Effector memory CD4-positive, alpha-beta T cell (primary cell): ENCODE results near the gene SPACA5B.
"Not testable (repeated sequence)": the region's sequence is repeated elsewhere in the genome, so short reads cannot be mapped to it uniquely, and the experiment has no call there.

Experiments
- DNase-seq, 3 donors: peaks; one replicate each; pipeline ENCODE4 v3.0.0-alpha.2; 2020
- H3K27ac ChIP-seq: 2 replicates; pipeline ENCODE4 v1.7.0; 2013; ENCODE audit warnings: mild to moderate bottlenecking, low read length, moderate library complexity; ENCODE audit not compliant: insufficient read depth, poor library complexity, severe bottlenecking
- H3K27me3 ChIP-seq: replicated peaks from 2 replicates; pipeline ENCODE4 v1.7.0; 2013; ENCODE audit warnings: mild to moderate bottlenecking, low read length; ENCODE audit not compliant: insufficient read depth, control insufficient read depth, poor library complexity, severe bottlenecking
- H3K36me3 ChIP-seq: 2 replicates; pipeline ENCODE4 v1.7.0; 2013; ENCODE audit warnings: mild to moderate bottlenecking, low read length, moderate library complexity; ENCODE audit not compliant: control insufficient read depth, insufficient read depth
- H3K4me1 ChIP-seq: 2 replicates; pipeline ENCODE4 v1.7.0; 2013; ENCODE audit warnings: low read length, mild to moderate bottlenecking; ENCODE audit not compliant: control insufficient read depth, insufficient read depth, poor library complexity, severe bottlenecking
- H3K4me3 ChIP-seq: 2 replicates; pipeline ENCODE4 v1.7.0; 2013; ENCODE audit warnings: low read length, low read depth, mild to moderate bottlenecking; ENCODE audit not compliant: insufficient read depth, poor library complexity, severe bottlenecking
- H3K9me3 ChIP-seq: 2 replicates; pipeline ENCODE4 v1.7.0; 2013; ENCODE audit warnings: mild to moderate bottlenecking, low read length, moderate library complexity; ENCODE audit not compliant: control insufficient read depth
- total RNA-seq, 3 donors: gene quantifications; one replicate each; lab custom pipeline; 2026; lab: John Stamatoyannopoulos, UW

SPACA5B gene
- 0 reads per million in 3 donors for total RNA-seq

DNA sequence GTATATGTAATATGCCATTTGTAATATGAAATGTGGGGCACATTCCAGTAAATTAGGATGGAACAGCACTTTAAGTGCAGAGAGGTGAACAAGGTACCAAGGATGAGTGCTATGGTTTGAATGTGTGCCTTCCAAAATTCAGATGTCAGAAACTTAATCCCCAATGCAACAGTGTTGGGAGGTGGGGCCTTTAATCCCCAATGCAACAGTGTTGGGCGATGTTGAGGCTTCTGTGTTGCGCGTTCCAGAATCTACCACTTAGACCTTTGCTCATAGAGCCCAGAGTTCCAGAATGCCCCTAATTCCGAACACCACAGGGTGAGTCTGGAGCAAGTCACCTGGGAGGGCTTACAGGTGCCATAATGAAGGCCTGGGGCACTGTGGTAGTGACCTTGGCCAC, at the start of gene SPACA5B:
TSS of gene SPACA5B (plus strand) at position 301 of the 400 bp plus-strand sequence. CDS start at position 363, 62 bp downstream.
- not testable (repeated sequence) for H3K27ac ChIP-seq, H3K9me3 ChIP-seq, H3K27me3 ChIP-seq, H3K4me1 ChIP-seq, DNase-seq, H3K4me3 ChIP-seq, H3K36me3 ChIP-seq

DNA sequence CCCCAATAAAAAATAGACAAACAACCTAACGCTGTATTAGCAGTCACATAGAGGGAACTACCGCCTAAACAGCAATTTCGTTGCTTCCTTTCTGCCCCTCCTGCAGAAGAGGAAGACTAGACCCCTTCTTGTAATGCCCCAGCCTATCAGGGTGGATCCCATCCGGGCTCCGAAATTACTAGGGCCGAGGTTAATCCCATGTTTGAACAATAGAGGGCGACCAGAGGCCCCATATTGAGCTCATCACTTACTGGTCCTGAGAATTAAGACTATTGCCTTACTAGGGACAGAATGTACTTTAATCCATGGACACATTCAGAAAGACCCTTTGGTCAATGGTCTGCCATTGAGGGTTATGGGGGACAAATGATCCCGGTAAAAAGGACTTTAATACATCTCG, 47.2 kb upstream of the SPACA5B start:
- Histone ChIP-seq H3K27me3 (no peaks in the 10 kb centered on the region), H3K27ac (no peak overlapping the region), H3K4me1 (no peaks in the 10 kb centered on the region), H3K9me3 (no peaks in the 10 kb centered on the region), H3K4me3 (no peak overlapping the region), H3K36me3 (no peaks in the 10 kb centered on the region)
- no peak for DNase-seq

DNA sequence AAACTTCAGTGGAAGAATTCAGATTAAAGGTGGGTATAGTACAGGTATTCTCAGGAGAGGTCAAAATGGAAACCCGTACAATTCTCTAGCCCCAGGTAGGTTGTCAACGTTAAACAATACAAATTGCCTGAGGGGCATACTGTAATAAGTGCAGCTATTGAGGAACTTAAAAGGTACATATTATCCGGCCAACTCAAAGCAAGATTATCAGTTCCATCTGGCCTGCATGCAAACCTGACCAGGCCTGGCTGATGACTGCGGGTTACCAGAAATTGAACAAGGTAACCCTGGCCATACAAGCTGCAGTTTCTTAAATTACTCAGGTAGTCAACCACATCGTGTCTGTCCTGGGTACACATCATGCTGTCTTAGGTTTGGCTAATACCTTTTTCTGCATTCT, 46.7 kb upstream of the SPACA5B start:
- Histone ChIP-seq H3K9me3 (no peaks in the 10 kb centered on the region), H3K36me3 (no peaks in the 10 kb centered on the region), H3K4me3 (no peak overlapping the region), H3K27ac (no peak overlapping the region), H3K4me1 (no peaks in the 10 kb centered on the region), H3K27me3 (no peaks in the 10 kb centered on the region)
- DNase-seq, result no peak

DNA sequence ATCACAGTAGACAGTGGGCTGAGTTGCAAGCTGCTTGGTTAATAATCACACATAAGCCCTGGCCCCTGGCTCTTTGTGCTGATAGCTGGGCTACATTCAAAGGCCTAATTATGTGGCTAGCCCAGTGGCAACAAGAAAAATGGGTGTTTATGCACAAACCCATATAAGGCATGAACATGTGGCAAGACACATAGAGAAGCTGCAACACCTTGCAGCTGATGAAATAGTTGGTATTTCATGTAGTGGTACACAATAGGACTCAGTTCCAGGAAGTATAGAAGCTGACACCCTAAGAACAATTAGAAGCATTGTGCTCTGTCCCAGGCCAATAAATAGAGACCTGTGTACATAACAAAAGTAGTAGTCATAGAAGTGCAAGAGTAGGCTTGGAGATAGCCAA, 44.3 kb upstream of the SPACA5B start:
- no peaks in the 10 kb centered on the region for H3K4me1 ChIP-seq
- H3K27me3 ChIP-seq, result no peaks in the 10 kb centered on the region
- no peaks in the 10 kb centered on the region for H3K9me3 ChIP-seq
- no peak overlapping the region for H3K4me3 ChIP-seq
- H3K27ac ChIP-seq, result no peak overlapping the region
- DNase-seq, result no peak
- H3K36me3 ChIP-seq, result no peaks in the 10 kb centered on the region

DNA sequence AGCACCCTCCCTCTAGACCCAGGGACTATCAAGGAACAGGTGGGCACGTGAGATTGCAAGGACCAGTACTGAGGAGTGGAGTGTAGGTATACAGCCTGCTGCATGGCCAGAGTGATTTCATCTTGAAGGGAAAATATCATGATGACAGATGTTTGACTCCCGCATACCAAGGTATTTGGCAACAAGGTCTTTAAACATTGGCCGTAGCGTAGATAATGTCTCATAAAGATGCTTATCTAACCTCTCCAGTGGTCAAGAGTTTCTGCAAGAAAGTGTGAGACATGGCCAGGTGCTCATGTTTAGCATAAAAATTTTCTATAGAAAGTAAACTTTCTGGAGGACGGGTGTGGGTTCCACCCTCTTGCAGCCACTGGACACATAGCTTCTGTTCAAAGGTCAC, 40.3 kb upstream of the SPACA5B start:
- Histone ChIP-seq H3K9me3 (no peaks in the 10 kb centered on the region), H3K36me3 (no peaks in the 10 kb centered on the region), H3K27ac (no peak overlapping the region), H3K4me1 (no peaks in the 10 kb centered on the region), H3K4me3 (no peak overlapping the region), H3K27me3 (no peaks in the 10 kb centered on the region)
- DNase-seq, result no peak

DNA sequence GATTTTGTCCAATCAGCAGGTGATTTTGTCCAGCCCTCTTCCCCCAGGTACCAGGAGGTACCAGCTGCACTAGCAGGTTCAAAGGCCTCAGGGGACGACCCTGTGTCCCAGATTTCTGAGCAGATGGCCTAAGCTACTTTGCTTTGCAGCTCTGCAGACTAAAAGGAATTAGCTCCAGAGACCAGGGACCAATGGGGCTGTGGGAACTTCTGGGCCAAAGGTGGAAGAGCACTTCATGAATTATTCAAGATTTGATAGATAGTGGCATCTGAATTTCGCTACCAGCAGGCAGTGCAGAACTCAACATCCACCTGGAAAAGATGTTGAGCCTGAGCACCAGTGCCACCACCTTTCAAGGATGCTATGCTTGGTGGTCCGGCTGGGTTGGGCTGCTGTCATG, 37.9 kb upstream of the SPACA5B start:
- H3K4me3 ChIP-seq, H3K9me3 ChIP-seq, DNase-seq, H3K27ac ChIP-seq, H3K4me1 ChIP-seq, H3K27me3 ChIP-seq, H3K36me3 ChIP-seq: not testable (repeated sequence)

DNA sequence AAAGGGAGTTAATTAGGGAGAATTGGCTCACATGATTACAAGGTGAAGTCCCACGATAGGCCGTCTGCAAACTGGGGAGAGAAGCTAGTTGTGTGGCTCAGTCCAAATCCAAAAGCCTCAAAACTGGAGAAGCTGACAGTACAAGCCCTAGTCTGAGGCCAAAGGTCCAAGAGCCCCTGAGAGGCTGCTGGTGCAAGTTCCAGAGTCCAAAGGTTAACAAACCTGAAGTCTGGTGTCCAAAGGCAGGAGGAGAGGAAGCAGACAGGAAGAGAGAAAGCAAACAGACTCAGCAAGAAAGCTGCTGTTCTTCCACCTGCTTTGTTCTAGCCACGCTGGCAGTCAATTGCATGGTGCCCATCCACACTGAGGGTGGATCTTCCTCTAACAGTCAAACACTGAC, 29.0 kb upstream of the SPACA5B start:
- H3K9me3 ChIP-seq, result no peaks in the 10 kb centered on the region

DNA sequence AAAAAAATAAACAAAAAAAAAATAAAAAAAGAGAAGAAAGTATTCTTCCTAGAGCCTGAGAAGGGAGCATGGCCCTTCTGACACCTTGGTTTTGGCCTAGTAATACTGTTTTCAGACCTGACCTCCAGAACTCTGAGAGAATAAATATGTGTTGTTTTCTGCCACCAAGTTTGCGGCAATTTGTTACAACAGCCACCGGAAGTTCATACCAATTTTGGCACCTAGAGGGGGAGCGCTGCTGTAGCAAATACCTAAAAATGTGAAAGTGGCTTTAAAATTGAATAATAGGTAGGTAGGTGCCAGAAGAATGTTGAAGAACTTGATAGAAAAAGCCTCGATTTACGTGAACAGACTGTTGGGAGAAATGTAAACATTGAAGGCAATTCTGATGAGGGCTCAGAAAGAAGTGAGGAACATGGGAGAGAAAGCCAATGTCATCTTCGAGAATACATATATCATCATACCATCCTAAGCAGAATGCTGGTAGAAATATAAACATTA, 27.5 kb upstream of the SPACA5B start:
- Histone ChIP-seq H3K36me3 (no peaks in the 10 kb centered on the region), H3K4me3 (no peak overlapping the region), H3K4me1 (no peaks in the 10 kb centered on the region), H3K27ac (no peak overlapping the region), H3K27me3 (no peaks in the 10 kb centered on the region), H3K9me3 (no peaks in the 10 kb centered on the region)
- no peak for DNase-seq

More for the DNA sequence above, 29.0 kb upstream of the SPACA5B start:
- H3K4me3 ChIP-seq, result no peak overlapping the region
- no peak overlapping the region for H3K27ac ChIP-seq
- H3K27me3 ChIP-seq, result no peaks in the 10 kb centered on the region
- DNase-seq, result no peak
- no peaks in the 10 kb centered on the region for H3K4me1 ChIP-seq
- H3K36me3 ChIP-seq, result no peaks in the 10 kb centered on the region

DNA sequence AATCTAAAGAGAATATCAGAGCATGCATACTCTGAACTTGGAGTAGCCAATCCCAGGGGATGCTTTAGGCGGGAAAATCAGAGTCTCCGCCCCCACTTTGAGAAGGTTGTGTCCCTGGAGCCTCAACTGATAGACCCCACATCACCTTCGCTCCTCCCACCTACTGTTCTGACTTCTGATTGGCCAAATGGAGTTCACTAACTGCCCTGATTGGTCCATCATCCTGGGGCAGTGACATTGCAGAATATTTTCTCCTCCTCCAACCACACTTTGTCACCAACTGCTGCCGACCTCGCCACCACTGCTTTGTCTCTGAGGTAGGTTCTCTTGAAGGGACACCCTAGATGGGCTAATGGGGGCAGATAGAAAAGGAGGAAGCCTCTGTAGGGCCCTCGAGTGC, 22.7 kb upstream of the SPACA5B start:
- no peak for DNase-seq
- Histone ChIP-seq H3K36me3 (no peaks in the 10 kb centered on the region), H3K9me3 (no peaks in the 10 kb centered on the region), H3K4me3 (no peak overlapping the region), H3K4me1 (no peaks in the 10 kb centered on the region), H3K27me3 (no peaks in the 10 kb centered on the region), H3K27ac (no peak overlapping the region)

DNA sequence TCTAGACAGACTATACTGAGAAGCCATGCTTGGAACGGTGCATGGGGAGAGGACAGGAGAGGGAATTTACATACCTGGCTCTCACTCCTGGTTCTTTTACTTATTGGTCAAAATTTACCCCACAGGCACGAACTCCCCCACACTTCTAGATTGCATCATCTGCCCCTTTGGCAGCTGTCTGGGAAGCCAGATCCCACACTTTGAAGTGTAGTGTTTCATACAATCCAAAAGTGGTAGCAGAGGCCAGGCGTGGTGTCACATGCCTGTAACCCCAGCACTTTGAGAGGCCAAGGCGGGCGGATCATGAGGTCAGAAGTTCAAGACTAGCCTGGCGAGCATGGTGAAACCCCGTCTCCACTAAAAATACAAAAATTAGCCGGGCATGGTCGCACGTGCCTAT, 5.1 kb upstream of the SPACA5B start:
- not testable (repeated sequence) for DNase-seq, H3K4me3 ChIP-seq, H3K4me1 ChIP-seq, H3K27ac ChIP-seq, H3K27me3 ChIP-seq, H3K9me3 ChIP-seq, H3K36me3 ChIP-seq
